22Rv1 (cell line): Measurements from ENCODE around the gene PPIF.

Experiments used
- ZFX ChIP-seq: fragments of 450-650 bp; IDR thresholded peaks from 2 replicates; pipeline ENCODE4 v1.6.1; 2017; ENCODE audit warnings: antibody characterized with exemption, borderline replicate concordance
- TF ChIP-seq, protein P1 (sequence below): fragments of 450-650 bp; IDR thresholded peaks from 2 replicates; pipeline ENCODE4 v1.5.1; 2017; ENCODE audit warnings: mild to moderate bottlenecking

DNA sequence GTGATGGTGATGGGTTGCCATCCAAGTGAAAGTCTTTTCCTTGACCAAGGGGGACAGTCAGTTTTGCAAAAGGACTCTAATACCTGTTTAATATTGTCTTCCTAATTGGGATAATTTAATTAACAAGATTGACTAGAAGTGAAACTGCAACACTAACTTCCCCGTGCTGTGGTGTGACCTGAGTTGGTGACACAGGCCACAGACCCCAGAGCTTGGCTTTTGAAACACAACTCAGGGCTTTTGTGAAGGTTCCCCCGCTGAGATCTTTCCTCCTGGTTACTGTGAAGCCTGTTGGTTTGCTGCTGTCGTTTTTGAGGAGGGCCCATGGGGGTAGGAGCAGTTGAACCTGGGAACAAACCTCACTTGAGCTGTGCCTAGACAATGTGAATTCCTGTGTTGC, 6.9 kb downstream of the PPIF start:
- TF ChIP-seq, protein P1, sequence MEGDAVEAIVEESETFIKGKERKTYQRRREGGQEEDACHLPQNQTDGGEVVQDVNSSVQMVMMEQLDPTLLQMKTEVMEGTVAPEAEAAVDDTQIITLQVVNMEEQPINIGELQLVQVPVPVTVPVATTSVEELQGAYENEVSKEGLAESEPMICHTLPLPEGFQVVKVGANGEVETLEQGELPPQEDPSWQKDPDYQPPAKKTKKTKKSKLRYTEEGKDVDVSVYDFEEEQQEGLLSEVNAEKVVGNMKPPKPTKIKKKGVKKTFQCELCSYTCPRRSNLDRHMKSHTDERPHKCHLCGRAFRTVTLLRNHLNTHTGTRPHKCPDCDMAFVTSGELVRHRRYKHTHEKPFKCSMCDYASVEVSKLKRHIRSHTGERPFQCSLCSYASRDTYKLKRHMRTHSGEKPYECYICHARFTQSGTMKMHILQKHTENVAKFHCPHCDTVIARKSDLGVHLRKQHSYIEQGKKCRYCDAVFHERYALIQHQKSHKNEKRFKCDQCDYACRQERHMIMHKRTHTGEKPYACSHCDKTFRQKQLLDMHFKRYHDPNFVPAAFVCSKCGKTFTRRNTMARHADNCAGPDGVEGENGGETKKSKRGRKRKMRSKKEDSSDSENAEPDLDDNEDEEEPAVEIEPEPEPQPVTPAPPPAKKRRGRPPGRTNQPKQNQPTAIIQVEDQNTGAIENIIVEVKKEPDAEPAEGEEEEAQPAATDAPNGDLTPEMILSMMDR = no peak
- no peak for TF ChIP-seq ZFX
